SK-N-SH (cell line): ENCODE measurements around the gene MCF2L. TPM values are rescaled to one million over a fixed set of nuclear protein-coding genes. Genes with fewer than 3 reads are reported as not detected.

Source experiments
- CTCF ChIA-PET: fragments of 300-600, 350-600 bp; formaldehyde crosslinking; extraction: SDS; loops from one replicate; lab custom pipeline; 2021; lab: Yijun Ruan, JAX
- POLR2A ChIA-PET: fragments of 350-600 bp; sonication (Branson Sonifier 250); formaldehyde crosslinking; extraction: SDS; loops from one replicate; lab custom pipeline; 2020; ENCODE audit warnings: antibody characterized with exemption, inconsistent platforms; lab: Yijun Ruan, JAX
- DNase-seq: peaks from one replicate; pipeline ENCODE4 v3.0.0; 2012
- H2AFZ ChIP-seq: fragments of 200-600 bp; sonication (generic); 2 replicates; pipeline ENCODE4 v1.8.1; 2016; ENCODE audit warnings: antibody characterized with exemption, mild to moderate bottlenecking, low read depth
- H3F3A ChIP-seq: fragments of 200-600 bp; sonication (generic); replicated peaks from 2 replicates; pipeline ENCODE3; 2016; ENCODE audit warnings: antibody characterized with exemption, mild to moderate bottlenecking; ENCODE audit not compliant: insufficient read depth
- H3K27ac ChIP-seq, 2 experiments: fragments of 200-500 bp in 1 of 2; fragments of 200-600 bp in 1 of 2; sonication (Bioruptor generic) in 1 of 2; sonication (generic), shearing (Covaris generic) in 1 of 2; 2 replicates each; pipeline versions ENCODE4 v1.5.1 to v1.6.1; 2014 to 2016; ENCODE audit warnings: low read depth in 2 of 2, inconsistent platforms in 1 of 2, low read length in 1 of 2, mild to moderate bottlenecking in 1 of 2, mixed read lengths in 1 of 2
- H3K27me3 ChIP-seq: fragments of 200-600 bp; sonication (generic), shearing (Covaris generic); 2 replicates; pipeline ENCODE4 v1.6.1; 2016; ENCODE audit warnings: mixed run types; ENCODE audit not compliant: insufficient read depth
- H3K36me3 ChIP-seq, 2 experiments: fragments of 200-500 bp in 1 of 2; fragments of 200-600 bp in 1 of 2; sonication (Bioruptor generic) in 1 of 2; sonication (generic) in 1 of 2; replicated peaks in 1 of 2; 2 replicates each; pipeline versions ENCODE3 to v1.5.1; 2014 to 2016; ENCODE audit warnings: low read length in 1 of 2, mild to moderate bottlenecking in 1 of 2; ENCODE audit not compliant: insufficient read depth in 2 of 2, control insufficient read depth in 1 of 2
- H3K4me1 ChIP-seq, 2 experiments: fragments of 200-500 bp in 1 of 2; fragments of 200-600 bp in 1 of 2; sonication (Bioruptor generic) in 1 of 2; sonication (generic), shearing (Covaris generic) in 1 of 2; 2 replicates each; pipeline versions ENCODE4 v1.5.1 to v1.6.1; 2014 to 2016; ENCODE audit warnings: low read depth in 1 of 2, low read length in 1 of 2, mixed run types in 1 of 2; ENCODE audit not compliant: insufficient read depth in 2 of 2, control insufficient read depth in 1 of 2
- H3K4me2 ChIP-seq: fragments of 200-600 bp; sonication (generic), shearing (Covaris generic); 2 replicates; pipeline ENCODE4 v1.6.1; 2017; ENCODE audit warnings: mixed run types
- H3K4me3 ChIP-seq, 2 experiments: fragments of 200-500 bp in 1 of 2; fragments of 200-600 bp in 1 of 2; sonication (Bioruptor generic) in 1 of 2; sonication (generic), shearing (Covaris generic) in 1 of 2; 2 replicates each; pipeline versions ENCODE4 v1.5.1 to v1.8.1; 2014 to 2016; ENCODE audit warnings: low read depth in 2 of 2, inconsistent platforms in 1 of 2, low read length in 1 of 2, mild to moderate bottlenecking in 1 of 2, mixed read lengths in 1 of 2, moderate library complexity in 1 of 2
- H3K79me2 ChIP-seq: fragments of 200-600 bp; sonication (generic); 2 replicates; pipeline ENCODE4 v1.8.1; 2017; ENCODE audit warnings: mild to moderate bottlenecking; ENCODE audit not compliant: insufficient read depth
- H3K9ac ChIP-seq: fragments of 200-600 bp; sonication (generic); 2 replicates; pipeline ENCODE4 v1.6.1; 2017; ENCODE audit warnings: mixed run types
- H3K9me2 ChIP-seq: fragments of 200-600 bp; sonication (generic); 2 replicates; pipeline ENCODE4 v1.6.1; 2017; ENCODE audit warnings: mixed run types
- H3K9me3 ChIP-seq: fragments of 200-600 bp; sonication (generic); 2 replicates; pipeline ENCODE4 v1.6.1; 2017; ENCODE audit warnings: mixed run types, mild to moderate bottlenecking, moderate library complexity
- H4K20me1 ChIP-seq: fragments of 200-600 bp; sonication (generic); 2 replicates; pipeline ENCODE4 v1.6.1; 2017; ENCODE audit warnings: mild to moderate bottlenecking, mixed run types; ENCODE audit not compliant: insufficient read depth
- CHD2 ChIP-seq: fragments of 150-350 bp; IDR thresholded peaks from 2 replicates; pipeline ENCODE4 v1.6.1; 2018; ENCODE audit warnings: low read length; ENCODE audit not compliant: partially characterized antibody
- CTCF ChIP-seq: fragments of 200-600 bp; sonication (generic); IDR thresholded peaks from 2 replicates; pipeline ENCODE4 v1.6.1; 2017; ENCODE audit warnings: antibody characterized with exemption, mild to moderate bottlenecking, moderate library complexity
- ELF1 ChIP-seq: IDR thresholded peaks from 2 replicates; pipeline ENCODE4 v1.4.0; 2012
- EP300 ChIP-seq, 2 experiments: IDR thresholded peaks; 2 replicates each; pipeline versions ENCODE4 v1.4.0 to v1.6.1; 2012; ENCODE audit warnings: borderline replicate concordance in 1 of 2, low read depth in 1 of 2, low read length in 1 of 2
- EZH2phosphoT487 ChIP-seq: fragments of 200-600 bp; sonication (generic); IDR thresholded peaks from 2 replicates; pipeline ENCODE4 v1.6.1; 2017; ENCODE audit warnings: low read depth, mixed run types, mild to moderate bottlenecking, antibody characterized with exemption, moderate library complexity, borderline replicate concordance
- FOSL2 ChIP-seq: IDR thresholded peaks from 2 replicates; pipeline ENCODE4 v1.4.0; 2012; ENCODE audit warnings: low read depth, mild to moderate bottlenecking, moderate library complexity, borderline replicate concordance
- GATA2 ChIP-seq: sonication (generic); formaldehyde crosslinking; IDR thresholded peaks from 2 replicates; pipeline ENCODE4 v1.5.0; 2020; ENCODE audit warnings: mild to moderate bottlenecking, missing genetic modification reagents
- IRF3 ChIP-seq: fragments of 150-350 bp; IDR thresholded peaks from 2 replicates; pipeline ENCODE4 v1.6.1; 2016; ENCODE audit warnings: mild to moderate bottlenecking, low read depth, low read length
- NFIC ChIP-seq: IDR thresholded peaks from 2 replicates; pipeline ENCODE4 v1.4.0; 2012; ENCODE audit warnings: borderline replicate concordance
- PBX3 ChIP-seq: IDR thresholded peaks from 2 replicates; pipeline ENCODE4; 2012
- POLR2AphosphoS5 ChIP-seq: IDR thresholded peaks from 2 replicates; pipeline ENCODE4 v1.6.1; 2012; ENCODE audit warnings: low read depth, low read length
- RCOR1 ChIP-seq: fragments of 150-350 bp; IDR thresholded peaks from 2 replicates; pipeline ENCODE4 v1.6.1; 2017; ENCODE audit warnings: antibody characterized with exemption, low read length
- REST ChIP-seq: IDR thresholded peaks from 2 replicates; pipeline ENCODE4 v1.6.1; 2012; ENCODE audit warnings: mild to moderate bottlenecking, low read depth, low read length, moderate library complexity
- RXRA ChIP-seq: IDR thresholded peaks from 2 replicates; pipeline ENCODE4 v1.4.0; 2012; ENCODE audit warnings: low read depth, mild to moderate bottlenecking, borderline replicate concordance
- SIN3A ChIP-seq: IDR thresholded peaks from 2 replicates; pipeline ENCODE4 v1.6.1; 2012; ENCODE audit warnings: low read depth, mild to moderate bottlenecking, low read length, moderate library complexity, borderline replicate concordance
- SMC3 ChIP-seq: IDR thresholded peaks from 2 replicates; pipeline ENCODE4 v1.6.1; 2012; ENCODE audit warnings: low read depth, low read length, improper control_type of control experiment
- TEAD4 ChIP-seq: IDR thresholded peaks from 2 replicates; pipeline ENCODE4 v1.4.0; 2012; ENCODE audit warnings: mild to moderate bottlenecking, borderline replicate concordance; ENCODE audit not compliant: insufficient read depth
- USF2 ChIP-seq: fragments of 150-350 bp; IDR thresholded peaks from 2 replicates; pipeline ENCODE4 v1.6.1; 2017; ENCODE audit warnings: antibody characterized with exemption, low read length, low read depth, borderline replicate concordance
- YY1 ChIP-seq: IDR thresholded peaks from 2 replicates; pipeline ENCODE4 v1.4.0; 2012; ENCODE audit warnings: low read depth, mild to moderate bottlenecking
- ZBTB33 ChIP-seq: IDR thresholded peaks from 2 replicates; pipeline ENCODE4 v1.4.0; 2012; ENCODE audit warnings: low read depth, borderline replicate concordance
- WGBS: methylation state at CpG from one replicate; pipeline ENCODE4 v1.1.6; 2017; ENCODE audit warnings: low lambda C conversion rate; 5-methylcytosine and 5-hydroxymethylcytosine counted together
- polyA plus RNA-seq, 3 experiments: library from polyadenylated mRNA; depleted of rRNA; stranded (reverse); fragments of >200 nt; gene quantifications; 2 replicates each; pipeline ENCODE4 v1.2.3, GENCODE V29; 2012

The MCF2L gene
- polyA plus RNA-seq, 1 of the 3 experiments (the other 2 are of a cell fraction), result 0.56 TPM

- H4K20me1 ChIP-seq, result no peaks in the 10 kb centered on the region
Measured at GRCh38 chr13:113121183-113121927, 152.3 kb downstream of the MCF2L start.

More at GRCh38 chr13:113121183-113121927, 152.3 kb downstream of the MCF2L start:
- Histone ChIP-seq H3F3A (no peaks in the 10 kb centered on the region), H3K36me3 (no peaks in the 10 kb centered on the region), H3K27ac (peak overlapping the region in 1 of 2 experiments; percentile 75; a peak in 1 of 4 replicates), H3K27me3 (no peaks in the 10 kb centered on the region), H2AFZ (no peak overlapping the region), H3K9me2 (no peaks in the 10 kb centered on the region), H3K9me3 (no peaks in the 10 kb centered on the region), H3K9ac (no peak overlapping the region), H3K4me1 (peaks cover 0 to 24% of the 10 kb centered on the region in 2 experiments; a peak in 1 of 4 replicates), H3K4me2 (no peak overlapping the region), H3K4me3 (no peak overlapping the region), H3K79me2 (no peaks in the 10 kb centered on the region)
- POLR2A ChIA-PET, result no interaction called here
- DNase-seq, result no peak
- WGBS, result 75% methylated on average over 7 of the region's 24 CpGs
- CTCF ChIA-PET, result interaction anchor here (0.6 kb wide), 1 partner anchor 178 kb away, joined by 3 read pairs; no protein-coding TSS in a partner anchor
- TF ChIP-seq ZBTB33 (no peak), RCOR1 (no peak), YY1 (no peak), PBX3 (no peak), FOSL2 (no peak), GATA2 (no peak), NFIC (no peak), TEAD4 (no peak), CHD2 (no peak), REST (no peak), CTCF (no peak), RXRA (no peak), ELF1 (no peak), EP300 (IDR thresholded peaks at IDR 0.05; ENCODE audit: borderline replicate concordance in 1 of 2, low read depth in 1 of 2, low read length in 1 of 2) (no peak), IRF3 (no peak), EZH2phosphoT487 (no peak), SIN3A (no peak), POLR2AphosphoS5 (no peak), SMC3 (no peak), USF2 (no peak)
